ENCODE measurements around the gene TIGD6.

- TF ChIP-seq CTCF (IDR thresholded peaks at IDR 0.05) (no peak), MAX (CRISPR knock-in tag; IDR thresholded peaks at IDR 0.05) (no peak), ETV6 (CRISPR knock-in tag; IDR thresholded peaks at IDR 0.05) (no peak), CREM (CRISPR knock-in tag; IDR thresholded peaks at IDR 0.05) (no peak), TCF7 (CRISPR knock-in tag; IDR thresholded peaks at IDR 0.05; ENCODE audit: low read depth) (no peak)
Measured at GRCh38 chr5:149995385-149996204, 4.9 kb downstream of the TIGD6 start.

Measured in WTC11 (cell line).